NB4 (cell line): ENCODE data around the gene MCTP1.

Source experiments
- DNase-seq: peaks from one replicate; pipeline ENCODE4 v3.0.0; 2010; ENCODE audit warnings: low read depth
- H3K4me3 ChIP-seq: one replicate; pipeline ENCODE4 v1.5.1; 2011; ENCODE audit warnings: mild to moderate bottlenecking, low read depth, low read length, moderate library complexity
- CTCF ChIP-seq: IDR thresholded peaks from one replicate; pipeline ENCODE4 v1.5.1; 2012; ENCODE audit warnings: low read depth, low read length
- MAX ChIP-seq: IDR thresholded peaks from 2 replicates; pipeline ENCODE4 v1.6.1; 2011; ENCODE audit warnings: low read depth, low read length
- MYC ChIP-seq: IDR thresholded peaks from 2 replicates; pipeline ENCODE4 v1.6.1; 2011; ENCODE audit warnings: low read depth, low read length
- POLR2A ChIP-seq: IDR thresholded peaks from 2 replicates; pipeline ENCODE4 v1.6.1; 2011; ENCODE audit warnings: mild to moderate bottlenecking; ENCODE audit not compliant: insufficient read length; ENCODE audit errors: extremely low read depth

The MCTP1 gene

GRCh38 chr5:94746731-94747124 is 538.2 kb downstream of the MCTP1 start:
- TF ChIP-seq CTCF: no peak
- peak; percentile 25; the same call in 1 of the 2 replicates for TF ChIP-seq MAX
- no peak for TF ChIP-seq MYC
- no peak for TF ChIP-seq POLR2A
- no peak overlapping the region for H3K4me3 ChIP-seq
- DNase-seq: peak; percentile 96

GRCh38 chr5:94745786-94746730 is 538.8 kb downstream of the MCTP1 start:
- TF ChIP-seq POLR2A (no peak), MAX (no peak), CTCF (no peak), MYC (no peak)
- H3K4me3 ChIP-seq: no peak overlapping the region
- DNase-seq: peak; percentile 53

GRCh38 chr5:94744906-94745305 is 540.0 kb downstream of the MCTP1 start:
- H3K4me3 ChIP-seq: no peak overlapping the region
- peak; percentile 11 for DNase-seq
- TF ChIP-seq MAX (no peak), CTCF (no peak), MYC (no peak), POLR2A (no peak)

- DNase-seq: no peak
- TF ChIP-seq MAX (no peak), CTCF (no peak)
- no peak overlapping the region for H3K4me3 ChIP-seq
Measured at GRCh38 chr5:94742852-94743251, 542.0 kb downstream of the MCTP1 start.

GRCh38 chr5:94740286-94740685 is 544.6 kb downstream of the MCTP1 start:
- no peak for DNase-seq
- no peak for TF ChIP-seq CTCF
- no peak for TF ChIP-seq MYC
- no peak for TF ChIP-seq MAX
- TF ChIP-seq POLR2A: no peak
- H3K4me3 ChIP-seq: no peak overlapping the region
